ENCODE results near the gene MTMR6. TPM values are rescaled to one million over a fixed set of nuclear protein-coding genes. Genes with fewer than 3 reads are reported as not detected.

MTMR6 gene
- total RNA-seq, 1 donor from 2014 or later: 11.5 TPM

DNA sequence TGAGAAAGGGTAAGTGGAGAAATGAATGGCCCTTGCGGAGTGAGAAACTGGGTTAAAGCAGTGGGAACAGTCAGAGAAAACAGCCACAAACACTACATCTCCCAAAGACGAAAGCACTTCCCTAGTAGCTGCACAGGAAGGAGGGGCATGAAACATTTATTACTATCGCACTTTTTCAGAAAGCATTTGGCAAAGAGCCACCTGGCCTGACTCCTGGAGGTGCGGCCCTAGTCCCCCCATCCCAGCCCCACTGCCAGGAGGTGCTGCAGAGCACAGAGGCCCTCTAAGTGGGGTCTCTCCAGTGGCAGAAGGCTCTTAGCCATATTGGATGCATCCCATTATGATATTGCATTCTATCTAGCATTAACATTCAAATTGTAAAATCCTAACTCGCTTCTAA lies 55.8 kb downstream of the MTMR6 start:
- Histone ChIP-seq H3K4me3 (ENCODE audit: low read length in 3 of 3) (no peak overlapping the region), H3K27me3 (ENCODE audit: control insufficient read depth in 3 of 3, insufficient read depth in 3 of 3, low read length in 3 of 3) (peaks cover 0 to 5% (median 4%) of the 10 kb centered on the region in 3 donors), H3K9me3 (ENCODE audit: control insufficient read depth in 3 of 3, low read length in 3 of 3) (no peaks in the 10 kb centered on the region), H3K36me3 (ENCODE audit: control insufficient read depth in 3 of 3, insufficient read depth in 3 of 3, low read length in 3 of 3) (no peaks in the 10 kb centered on the region), H3K27ac (ENCODE audit: low read depth, low read length) (no peak overlapping the region), H3K4me1 (ENCODE audit: control insufficient read depth in 3 of 3, insufficient read depth in 3 of 3, low read length in 3 of 3) (no peaks in the 10 kb centered on the region), H3K9ac (ENCODE audit: low read depth in 1 of 3, low read length in 3 of 3) (no peak overlapping the region)

DNA sequence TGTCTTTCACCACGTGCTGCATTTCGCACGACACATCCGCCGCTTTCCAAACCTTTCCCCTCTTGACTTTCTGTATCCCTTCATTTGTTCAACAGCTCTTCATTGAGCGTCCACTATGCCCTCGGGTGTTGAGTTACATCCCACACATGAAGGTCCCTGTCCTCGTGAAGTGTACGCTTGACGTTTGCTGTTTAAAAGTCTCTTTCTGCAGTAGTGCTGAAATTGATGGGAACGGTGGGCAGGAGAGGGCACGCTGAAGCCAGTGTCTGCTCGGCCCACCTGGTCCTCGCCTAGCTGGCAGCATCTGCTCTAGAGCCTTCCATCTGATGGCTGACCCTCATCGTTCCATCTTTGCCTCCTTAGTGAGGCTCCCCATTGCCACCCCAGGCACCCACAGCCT lies 59.6 kb downstream of the MTMR6 start:
- H3K9me3 ChIP-seq (ENCODE audit: control insufficient read depth in 3 of 3, low read length in 3 of 3): no peaks in the 10 kb centered on the region
- no peak overlapping the region for H3K27ac ChIP-seq (ENCODE audit: low read depth, low read length)
- H3K4me1 ChIP-seq (ENCODE audit: control insufficient read depth in 3 of 3, insufficient read depth in 3 of 3, low read length in 3 of 3): no peaks in the 10 kb centered on the region
- peaks cover 4 to 11% (median 10%) of the 10 kb centered on the region in 3 donors for H3K27me3 ChIP-seq (ENCODE audit: control insufficient read depth in 3 of 3, insufficient read depth in 3 of 3, low read length in 3 of 3)
- no peak overlapping the region for H3K4me3 ChIP-seq (ENCODE audit: low read length in 3 of 3)
- no peak overlapping the region for H3K9ac ChIP-seq (ENCODE audit: low read depth in 1 of 3, low read length in 3 of 3)
- H3K36me3 ChIP-seq (ENCODE audit: control insufficient read depth in 3 of 3, insufficient read depth in 3 of 3, low read length in 3 of 3): no peaks in the 10 kb centered on the region

DNA sequence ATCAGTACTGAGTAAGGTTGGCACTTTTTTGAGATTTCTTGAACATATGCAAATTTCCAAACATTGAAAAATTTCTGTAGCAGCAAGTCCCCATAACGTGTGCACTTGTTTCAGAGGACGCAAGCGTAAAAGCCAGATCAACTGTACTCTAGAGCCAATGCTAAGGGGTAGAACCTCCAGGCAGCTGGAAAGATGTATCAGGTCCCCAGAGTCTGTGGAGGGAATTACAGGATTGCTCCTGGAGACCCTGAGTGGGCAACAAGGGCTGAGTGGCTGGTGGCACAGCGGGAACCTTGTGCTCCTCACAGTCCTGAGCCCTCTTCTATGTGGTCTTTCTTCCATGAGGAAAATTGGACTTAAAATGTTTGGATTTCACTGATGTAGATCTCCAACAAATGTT lies 61.3 kb downstream of the MTMR6 start:
- Histone ChIP-seq H3K36me3 (ENCODE audit: control insufficient read depth in 3 of 3, insufficient read depth in 3 of 3, low read length in 3 of 3) (no peaks in the 10 kb centered on the region), H3K4me3 (ENCODE audit: low read length in 3 of 3) (no peak overlapping the region), H3K27ac (ENCODE audit: low read depth, low read length) (no peak overlapping the region), H3K4me1 (ENCODE audit: control insufficient read depth in 3 of 3, insufficient read depth in 3 of 3, low read length in 3 of 3) (no peaks in the 10 kb centered on the region), H3K9ac (ENCODE audit: low read depth in 1 of 3, low read length in 3 of 3) (no peak overlapping the region), H3K27me3 (ENCODE audit: control insufficient read depth in 3 of 3, insufficient read depth in 3 of 3, low read length in 3 of 3) (peaks cover 4 to 12% (median 10%) of the 10 kb centered on the region in 3 donors), H3K9me3 (ENCODE audit: control insufficient read depth in 3 of 3, low read length in 3 of 3) (no peaks in the 10 kb centered on the region)

DNA sequence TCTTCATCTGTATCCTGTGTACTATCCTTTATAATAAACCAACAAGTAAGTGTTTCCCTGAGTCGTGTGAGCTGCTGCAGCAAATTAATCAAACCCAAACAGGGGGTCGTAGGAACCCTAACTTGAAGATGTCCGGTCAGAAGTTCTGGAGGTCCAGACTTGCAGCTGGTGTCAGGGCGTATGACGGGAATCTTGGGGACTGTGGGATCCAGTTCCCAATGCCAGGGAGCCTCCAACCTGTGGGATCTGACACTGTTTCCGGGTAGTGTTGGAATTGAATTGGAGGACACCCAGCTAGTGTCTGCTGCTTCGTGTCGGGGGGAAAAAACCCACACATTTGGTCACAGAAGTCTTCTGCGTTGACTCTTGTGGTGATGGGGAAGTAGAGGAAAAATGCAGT lies 63.1 kb downstream of the MTMR6 start:
- no peak overlapping the region for H3K27ac ChIP-seq (ENCODE audit: low read depth, low read length)
- no peaks in the 10 kb centered on the region for H3K9me3 ChIP-seq (ENCODE audit: control insufficient read depth in 3 of 3, low read length in 3 of 3)
- H3K9ac ChIP-seq (ENCODE audit: low read depth in 1 of 3, low read length in 3 of 3): no peak overlapping the region
- H3K4me3 ChIP-seq (ENCODE audit: low read length in 3 of 3): no peak overlapping the region
- no peaks in the 10 kb centered on the region for H3K36me3 ChIP-seq (ENCODE audit: control insufficient read depth in 3 of 3, insufficient read depth in 3 of 3, low read length in 3 of 3)
- no peaks in the 10 kb centered on the region for H3K4me1 ChIP-seq (ENCODE audit: control insufficient read depth in 3 of 3, insufficient read depth in 3 of 3, low read length in 3 of 3)
- H3K27me3 ChIP-seq (ENCODE audit: control insufficient read depth in 3 of 3, insufficient read depth in 3 of 3, low read length in 3 of 3): peaks cover 4 to 9% (median 5%) of the 10 kb centered on the region in 3 donors

DNA sequence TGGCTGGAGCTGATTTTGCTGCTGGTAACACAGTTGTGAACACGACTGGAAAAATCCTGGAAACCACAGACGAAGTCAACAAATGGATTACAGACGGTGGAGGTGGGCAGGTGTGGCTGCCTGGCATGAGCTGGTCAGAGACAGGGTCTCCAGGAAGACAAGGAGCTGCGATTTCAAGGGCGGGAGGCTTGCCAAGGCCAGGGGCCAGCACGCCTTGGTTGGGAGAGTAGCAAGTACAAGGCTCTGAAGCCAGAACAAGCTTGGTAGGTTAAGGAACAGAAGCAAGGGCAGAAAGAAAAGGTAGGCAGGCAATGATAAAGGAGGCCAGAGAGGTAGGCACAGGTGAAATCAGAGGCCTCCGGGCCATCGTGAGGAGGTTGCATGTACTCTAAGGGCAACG lies 64.5 kb downstream of the MTMR6 start:
- Histone ChIP-seq H3K9me3 (ENCODE audit: control insufficient read depth in 3 of 3, low read length in 3 of 3) (no peaks in the 10 kb centered on the region), H3K36me3 (ENCODE audit: control insufficient read depth in 3 of 3, insufficient read depth in 3 of 3, low read length in 3 of 3) (no peaks in the 10 kb centered on the region), H3K4me3 (ENCODE audit: low read length in 3 of 3) (no peak overlapping the region), H3K27ac (ENCODE audit: low read depth, low read length) (no peak overlapping the region), H3K4me1 (ENCODE audit: control insufficient read depth in 3 of 3, insufficient read depth in 3 of 3, low read length in 3 of 3) (no peaks in the 10 kb centered on the region), H3K9ac (ENCODE audit: low read depth in 1 of 3, low read length in 3 of 3) (no peak overlapping the region), H3K27me3 (ENCODE audit: control insufficient read depth in 3 of 3, insufficient read depth in 3 of 3, low read length in 3 of 3) (peaks cover 4 to 8% (median 5%) of the 10 kb centered on the region in 3 donors)

DNA sequence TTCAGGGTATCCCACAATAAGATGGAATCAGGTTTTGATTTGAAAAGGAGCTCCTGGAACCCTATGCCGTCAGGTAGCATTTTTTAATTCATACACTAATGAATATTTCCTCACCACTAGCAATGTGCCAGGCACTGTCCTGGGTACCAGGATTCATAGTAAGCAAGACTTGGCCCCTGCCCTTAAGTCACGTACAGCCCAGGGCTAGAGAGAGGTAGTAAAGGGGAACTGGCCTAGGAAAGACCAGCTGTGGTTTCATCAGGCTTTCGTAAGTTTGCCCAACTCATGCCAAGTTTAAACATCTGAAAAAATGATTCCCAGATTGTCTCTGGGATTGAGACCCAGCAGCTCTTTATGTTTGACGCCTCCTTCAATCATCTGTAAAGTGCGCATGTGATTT lies 69.3 kb downstream of the MTMR6 start:
- H3K36me3 ChIP-seq (ENCODE audit: control insufficient read depth in 3 of 3, insufficient read depth in 3 of 3, low read length in 3 of 3): no peaks in the 10 kb centered on the region
- H3K4me1 ChIP-seq (ENCODE audit: control insufficient read depth in 3 of 3, insufficient read depth in 3 of 3, low read length in 3 of 3): no peaks in the 10 kb centered on the region
- no peak overlapping the region for H3K4me3 ChIP-seq (ENCODE audit: low read length in 3 of 3)
- H3K27ac ChIP-seq (ENCODE audit: low read depth, low read length): no peak overlapping the region
- H3K9me3 ChIP-seq (ENCODE audit: control insufficient read depth in 3 of 3, low read length in 3 of 3): no peaks in the 10 kb centered on the region
- H3K9ac ChIP-seq (ENCODE audit: low read depth in 1 of 3, low read length in 3 of 3): no peak overlapping the region
- H3K27me3 ChIP-seq (ENCODE audit: control insufficient read depth in 3 of 3, insufficient read depth in 3 of 3, low read length in 3 of 3): peaks cover 0 to 6% (median 4%) of the 10 kb centered on the region in 3 donors

DNA sequence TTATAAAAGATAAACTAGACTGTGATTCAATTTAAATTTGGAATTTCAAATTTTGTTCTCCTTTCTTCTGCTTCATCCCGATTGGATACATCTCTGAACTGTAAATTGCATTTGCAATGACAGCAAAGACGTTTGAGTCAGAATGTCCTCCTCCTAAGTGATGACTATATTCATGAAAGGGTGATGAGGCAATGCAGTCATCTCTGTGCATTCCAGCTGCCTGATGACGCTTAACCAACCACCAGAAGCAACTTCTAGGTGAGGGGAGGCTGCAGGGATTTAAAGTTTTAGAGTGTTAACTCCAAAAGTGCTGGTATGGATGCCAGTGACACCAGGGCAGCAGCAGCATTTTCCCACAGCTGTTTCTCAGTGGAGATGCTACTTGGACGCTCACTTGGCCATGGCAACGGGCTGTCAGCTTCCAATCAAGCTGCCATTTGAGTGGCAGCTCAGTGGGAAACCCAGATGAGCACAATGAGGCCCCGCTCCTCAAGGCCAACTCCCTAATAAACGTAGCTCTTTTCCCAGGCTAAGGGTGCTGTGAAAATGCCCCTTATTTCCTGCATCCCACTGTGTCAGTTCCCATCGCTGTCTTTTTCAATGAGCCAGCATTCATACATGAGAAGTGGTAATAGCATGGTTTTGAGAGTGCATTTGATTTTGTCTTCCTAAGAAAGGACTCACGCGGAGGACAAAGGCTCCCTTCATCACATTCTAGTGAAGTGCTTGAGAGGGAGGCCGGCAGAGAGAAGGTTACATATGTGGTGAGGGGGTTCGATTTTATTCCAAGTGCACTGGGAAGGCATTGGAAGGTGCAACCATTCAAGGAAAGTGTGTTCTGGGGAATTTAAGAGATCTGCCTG lies 70.0 kb downstream of the MTMR6 start:
- Histone ChIP-seq H3K27me3 (ENCODE audit: control insufficient read depth in 3 of 3, insufficient read depth in 3 of 3, low read length in 3 of 3) (peaks cover 0 to 3% (median 0%) of the 10 kb centered on the region in 3 donors), H3K4me3 (ENCODE audit: low read length in 3 of 3) (no peak overlapping the region), H3K36me3 (ENCODE audit: control insufficient read depth in 3 of 3, insufficient read depth in 3 of 3, low read length in 3 of 3) (no peaks in the 10 kb centered on the region), H3K4me1 (ENCODE audit: control insufficient read depth in 3 of 3, insufficient read depth in 3 of 3, low read length in 3 of 3) (no peaks in the 10 kb centered on the region), H3K9me3 (ENCODE audit: control insufficient read depth in 3 of 3, low read length in 3 of 3) (no peaks in the 10 kb centered on the region), H3K9ac (ENCODE audit: low read depth in 1 of 3, low read length in 3 of 3) (no peak overlapping the region), H3K27ac (ENCODE audit: low read depth, low read length) (no peak overlapping the region)

DNA sequence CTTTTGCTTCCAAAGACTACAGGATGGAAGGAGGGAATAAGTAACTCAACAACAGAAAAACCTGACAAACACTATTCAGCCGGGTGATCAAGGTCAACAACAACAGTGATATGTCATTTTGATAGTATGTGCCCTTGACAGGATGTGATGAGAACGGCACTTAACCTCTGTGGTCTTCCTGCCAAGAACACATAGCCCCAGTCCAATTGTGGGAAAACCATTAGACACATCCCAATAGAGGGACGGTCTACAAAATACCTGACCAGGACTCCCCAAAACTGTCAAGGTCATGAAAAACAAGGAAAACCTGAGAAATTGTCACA lies 72.1 kb downstream of the MTMR6 start:
- Histone ChIP-seq H3K9ac (ENCODE audit: low read depth in 1 of 3, low read length in 3 of 3) (no peak overlapping the region), H3K27ac (ENCODE audit: low read depth, low read length) (no peak overlapping the region), H3K9me3 (ENCODE audit: control insufficient read depth in 3 of 3, low read length in 3 of 3) (no peaks in the 10 kb centered on the region), H3K27me3 (ENCODE audit: control insufficient read depth in 3 of 3, insufficient read depth in 3 of 3, low read length in 3 of 3) (peaks cover 0 to 3% (median 0%) of the 10 kb centered on the region in 3 donors), H3K36me3 (ENCODE audit: control insufficient read depth in 3 of 3, insufficient read depth in 3 of 3, low read length in 3 of 3) (no peaks in the 10 kb centered on the region), H3K4me3 (ENCODE audit: low read length in 3 of 3) (no peak overlapping the region), H3K4me1 (ENCODE audit: control insufficient read depth in 3 of 3, insufficient read depth in 3 of 3, low read length in 3 of 3) (no peaks in the 10 kb centered on the region)

DNA sequence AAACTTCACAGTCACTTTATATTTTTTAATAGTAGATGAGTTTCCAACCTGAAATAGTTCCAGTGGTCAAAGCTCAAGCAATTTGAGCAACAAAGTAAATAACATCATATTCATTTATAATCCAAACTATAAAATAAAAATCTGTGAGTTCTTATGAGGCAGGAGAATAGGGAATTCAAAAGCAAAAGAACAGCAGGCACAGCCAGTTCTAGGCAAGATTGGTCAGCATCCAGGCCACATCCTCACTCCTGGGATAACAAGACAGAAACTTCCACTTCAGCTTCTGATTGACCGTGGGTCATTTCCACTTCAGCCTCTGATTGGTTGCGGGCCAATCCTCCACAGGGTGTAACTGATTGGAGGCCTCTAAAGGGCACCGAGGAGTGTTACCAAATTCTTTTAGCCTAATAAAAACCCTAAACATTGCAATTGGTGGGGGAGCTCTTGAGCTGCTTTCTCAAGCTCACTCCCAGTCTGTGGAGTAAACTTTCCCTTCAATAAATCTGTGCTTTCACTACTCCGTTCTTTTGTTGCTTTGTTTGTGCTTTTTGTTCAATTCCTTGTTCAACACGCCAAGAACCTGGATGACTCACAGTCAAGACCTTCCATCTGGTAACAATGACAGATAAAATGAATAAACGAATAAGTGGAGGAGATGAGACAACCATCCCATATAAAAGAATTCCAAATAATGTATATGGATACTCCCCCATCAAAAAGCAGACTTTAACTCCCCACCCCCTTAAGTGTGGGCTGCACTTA lies 72.6 kb downstream of the MTMR6 start:
- Histone ChIP-seq H3K9ac (ENCODE audit: low read depth in 1 of 3, low read length in 3 of 3) (no peak overlapping the region), H3K4me1 (ENCODE audit: control insufficient read depth in 3 of 3, insufficient read depth in 3 of 3, low read length in 3 of 3) (no peaks in the 10 kb centered on the region), H3K4me3 (ENCODE audit: low read length in 3 of 3) (no peak overlapping the region), H3K27me3 (ENCODE audit: control insufficient read depth in 3 of 3, insufficient read depth in 3 of 3, low read length in 3 of 3) (peaks cover 0 to 3% (median 0%) of the 10 kb centered on the region in 3 donors), H3K27ac (ENCODE audit: low read depth, low read length) (no peak overlapping the region), H3K36me3 (ENCODE audit: control insufficient read depth in 3 of 3, insufficient read depth in 3 of 3, low read length in 3 of 3) (no peaks in the 10 kb centered on the region), H3K9me3 (ENCODE audit: control insufficient read depth in 3 of 3, low read length in 3 of 3) (no peaks in the 10 kb centered on the region)

DNA sequence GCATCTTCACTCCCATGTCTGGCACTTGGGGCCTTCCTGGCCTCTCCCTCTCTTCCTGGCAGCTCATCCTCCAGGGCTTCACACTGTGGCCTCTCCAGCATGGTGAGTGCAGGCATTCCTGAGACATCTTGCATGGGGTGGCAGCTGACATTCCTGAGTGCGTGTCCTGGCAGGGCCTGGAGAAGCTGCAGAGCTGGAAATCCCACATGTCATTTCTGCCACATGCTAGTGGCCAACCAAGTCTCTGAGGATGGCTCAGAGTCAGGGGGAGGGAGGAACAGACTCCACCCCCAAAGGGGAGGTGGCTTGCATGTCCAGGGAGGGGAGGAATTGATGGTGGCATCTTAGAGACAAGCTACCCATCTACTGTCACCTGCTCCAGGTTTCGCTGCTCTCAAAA lies 73.6 kb downstream of the MTMR6 start:
- no peaks in the 10 kb centered on the region for H3K4me1 ChIP-seq (ENCODE audit: control insufficient read depth in 3 of 3, insufficient read depth in 3 of 3, low read length in 3 of 3)
- H3K4me3 ChIP-seq (ENCODE audit: low read length in 3 of 3): no peak overlapping the region
- H3K9ac ChIP-seq (ENCODE audit: low read depth in 1 of 3, low read length in 3 of 3): no peak overlapping the region
- H3K36me3 ChIP-seq (ENCODE audit: control insufficient read depth in 3 of 3, insufficient read depth in 3 of 3, low read length in 3 of 3): no peaks in the 10 kb centered on the region
- no peaks in the 10 kb centered on the region for H3K9me3 ChIP-seq (ENCODE audit: control insufficient read depth in 3 of 3, low read length in 3 of 3)
- peaks cover 0 to 3% (median 0%) of the 10 kb centered on the region in 3 donors for H3K27me3 ChIP-seq (ENCODE audit: control insufficient read depth in 3 of 3, insufficient read depth in 3 of 3, low read length in 3 of 3)
- no peak overlapping the region for H3K27ac ChIP-seq (ENCODE audit: low read depth, low read length)
